KOPT-K1 (cell line): ENCODE measurements around the gene GIMAP8.

Source experiments
- H3K27ac ChIP-seq: fragments of 200-600 bp; sonication (generic); 2 replicates; pipeline ENCODE4 v1.5.1; 2016; ENCODE audit warnings: antibody characterized with exemption, mild to moderate bottlenecking, low read depth, low read length; ENCODE audit not compliant: poor library complexity, severe bottlenecking
- H3K36me3 ChIP-seq: fragments of 200-600 bp; sonication (generic); 2 replicates; pipeline ENCODE4 v1.5.1; 2017; ENCODE audit warnings: antibody characterized with exemption, mild to moderate bottlenecking, low read length, moderate library complexity; ENCODE audit not compliant: insufficient read depth
- H3K9me3 ChIP-seq: fragments of 200-600 bp; sonication (generic); 2 replicates; pipeline ENCODE4 v1.5.1; 2017; ENCODE audit warnings: antibody characterized with exemption, low read length, mild to moderate bottlenecking; ENCODE audit not compliant: insufficient read depth, poor library complexity, severe bottlenecking

GIMAP8 gene

DNA sequence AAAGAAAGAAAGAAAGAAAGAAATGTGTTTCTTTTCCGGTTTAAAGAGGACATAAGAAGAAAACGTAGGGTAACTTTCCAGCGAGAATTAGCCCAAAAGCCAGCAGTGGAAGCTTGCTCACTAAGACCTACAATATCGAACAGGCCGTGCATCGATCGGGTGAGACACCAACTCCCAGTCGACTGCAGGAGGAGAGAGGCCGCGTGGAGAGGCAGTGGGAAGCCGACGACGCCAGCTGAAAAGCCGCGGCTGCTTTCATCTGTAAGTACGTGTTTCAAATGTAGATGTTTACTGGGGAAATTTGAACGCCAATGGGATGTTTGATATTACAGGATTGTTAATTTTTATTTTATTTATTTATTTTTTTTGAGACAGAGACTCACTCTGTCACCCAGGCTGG is 28.6 kb upstream of the GIMAP8 start:
- no peak overlapping the region for H3K27ac ChIP-seq
- H3K36me3 ChIP-seq = no peaks in the 10 kb centered on the region
- no peaks in the 10 kb centered on the region for H3K9me3 ChIP-seq

DNA sequence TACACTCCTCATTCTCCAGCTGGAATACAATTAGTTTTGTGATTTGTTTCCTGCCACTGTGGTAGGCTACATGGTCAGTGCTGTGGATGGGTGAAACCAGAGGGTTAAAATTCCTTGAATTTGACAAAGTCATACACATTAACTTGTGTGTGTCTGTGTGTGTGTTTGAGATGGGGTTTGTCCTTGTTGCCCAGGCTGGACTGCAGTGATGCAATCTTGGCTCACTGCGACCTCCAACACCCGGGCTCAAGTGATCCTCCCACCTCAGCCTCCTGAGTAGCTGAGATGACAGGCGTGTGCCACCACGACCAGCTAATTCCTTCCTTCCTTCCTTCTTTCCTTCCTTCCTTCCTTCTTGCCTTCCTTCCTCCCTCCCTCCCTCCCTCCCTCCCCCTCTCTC is 24.8 kb upstream of the GIMAP8 start:
- Histone ChIP-seq H3K27ac (no peak overlapping the region), H3K36me3 (no peaks in the 10 kb centered on the region), H3K9me3 (no peaks in the 10 kb centered on the region)

DNA sequence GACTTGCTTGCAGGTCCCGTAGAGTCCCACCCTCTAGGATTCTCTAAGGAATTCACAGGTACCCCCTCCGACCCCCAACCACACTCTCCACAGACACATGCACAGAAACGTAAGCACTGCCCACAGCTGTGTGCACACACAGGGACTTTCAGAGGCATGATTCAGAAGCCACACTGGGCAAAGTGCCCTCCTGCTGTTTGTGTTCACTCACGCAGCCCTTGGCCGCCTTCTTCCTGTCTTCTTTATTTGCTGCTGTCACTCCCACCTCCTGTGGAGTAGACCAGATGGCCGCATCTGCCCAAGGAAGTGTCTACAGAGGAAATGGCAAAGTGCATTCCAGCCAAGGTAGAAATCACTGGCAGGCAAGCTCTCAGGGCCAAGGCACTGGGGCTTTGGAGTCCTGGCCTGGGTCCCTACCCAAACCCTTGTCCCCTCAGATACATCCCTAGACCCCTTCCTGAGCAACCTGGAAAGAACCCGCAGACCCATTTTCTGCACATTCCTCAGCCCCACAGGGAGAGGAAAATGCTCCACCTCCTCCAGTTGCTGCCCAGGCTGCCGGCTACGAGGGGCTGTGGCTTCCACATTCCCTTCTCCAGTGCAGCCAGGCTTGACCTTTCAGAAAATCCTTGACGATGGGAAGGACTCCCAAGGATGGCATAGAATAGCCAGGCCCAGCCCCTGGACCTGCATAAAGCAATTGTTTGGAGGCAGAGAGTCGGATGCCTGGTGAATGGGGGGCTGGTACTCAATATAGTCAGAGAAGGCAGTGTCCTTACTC is 21.6 kb upstream of the GIMAP8 start:
- Histone ChIP-seq H3K27ac (peak overlapping the region; percentile 65), H3K36me3 (no peaks in the 10 kb centered on the region), H3K9me3 (no peaks in the 10 kb centered on the region)

DNA sequence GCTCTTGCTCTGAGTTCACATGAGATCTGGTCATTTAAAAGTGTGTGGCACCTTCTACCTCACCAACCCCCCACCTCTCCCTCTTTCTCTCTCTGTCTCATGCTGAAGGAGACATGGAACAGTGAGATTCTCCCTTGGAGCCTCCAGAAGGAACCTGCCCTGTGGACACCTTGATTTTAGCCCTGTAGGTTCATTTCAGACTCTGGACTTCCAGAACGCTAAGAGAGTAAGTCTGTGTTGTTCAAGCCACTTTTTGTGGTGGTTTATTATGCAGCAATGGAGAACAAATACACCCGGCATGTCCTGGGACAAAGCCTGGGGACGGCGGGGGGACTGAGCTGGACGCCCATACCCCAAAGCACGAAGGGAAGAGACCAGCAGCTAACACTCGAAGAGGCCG is 20.7 kb upstream of the GIMAP8 start:
- no peaks in the 10 kb centered on the region for H3K9me3 ChIP-seq
- H3K27ac ChIP-seq = no peak overlapping the region
- no peaks in the 10 kb centered on the region for H3K36me3 ChIP-seq

DNA sequence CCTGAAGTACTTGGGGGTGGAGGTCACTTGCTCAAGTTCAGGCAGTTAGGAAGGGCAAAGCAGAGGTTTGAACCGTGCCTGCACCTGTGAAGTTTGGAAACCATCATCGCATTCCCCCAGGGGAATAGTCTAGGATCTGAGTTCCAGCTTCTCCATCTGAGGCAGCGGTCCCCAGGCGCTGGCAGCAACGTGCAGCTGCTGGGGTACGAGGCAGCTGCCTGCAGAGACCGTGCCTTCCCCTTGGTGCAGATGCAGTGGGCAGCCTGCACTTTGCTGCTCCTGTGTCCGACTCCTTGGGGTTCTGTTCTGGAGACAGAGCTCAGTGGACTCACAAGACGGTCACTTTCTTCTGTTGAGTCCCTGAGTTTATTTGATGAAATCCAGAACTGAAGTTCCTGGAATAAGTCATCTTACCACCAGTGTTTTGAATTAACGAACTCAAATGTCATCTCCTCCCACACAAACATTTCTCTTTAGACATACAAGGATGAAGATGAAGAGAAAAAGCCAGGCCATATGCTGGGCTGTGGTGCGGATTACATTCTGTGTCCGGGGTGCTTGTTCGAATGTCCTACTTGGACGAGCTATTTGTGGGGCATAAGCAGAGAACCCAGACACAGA is 19.9 kb upstream of the GIMAP8 start:
- Histone ChIP-seq H3K9me3 (no peaks in the 10 kb centered on the region), H3K27ac (no peak overlapping the region), H3K36me3 (no peaks in the 10 kb centered on the region)

DNA sequence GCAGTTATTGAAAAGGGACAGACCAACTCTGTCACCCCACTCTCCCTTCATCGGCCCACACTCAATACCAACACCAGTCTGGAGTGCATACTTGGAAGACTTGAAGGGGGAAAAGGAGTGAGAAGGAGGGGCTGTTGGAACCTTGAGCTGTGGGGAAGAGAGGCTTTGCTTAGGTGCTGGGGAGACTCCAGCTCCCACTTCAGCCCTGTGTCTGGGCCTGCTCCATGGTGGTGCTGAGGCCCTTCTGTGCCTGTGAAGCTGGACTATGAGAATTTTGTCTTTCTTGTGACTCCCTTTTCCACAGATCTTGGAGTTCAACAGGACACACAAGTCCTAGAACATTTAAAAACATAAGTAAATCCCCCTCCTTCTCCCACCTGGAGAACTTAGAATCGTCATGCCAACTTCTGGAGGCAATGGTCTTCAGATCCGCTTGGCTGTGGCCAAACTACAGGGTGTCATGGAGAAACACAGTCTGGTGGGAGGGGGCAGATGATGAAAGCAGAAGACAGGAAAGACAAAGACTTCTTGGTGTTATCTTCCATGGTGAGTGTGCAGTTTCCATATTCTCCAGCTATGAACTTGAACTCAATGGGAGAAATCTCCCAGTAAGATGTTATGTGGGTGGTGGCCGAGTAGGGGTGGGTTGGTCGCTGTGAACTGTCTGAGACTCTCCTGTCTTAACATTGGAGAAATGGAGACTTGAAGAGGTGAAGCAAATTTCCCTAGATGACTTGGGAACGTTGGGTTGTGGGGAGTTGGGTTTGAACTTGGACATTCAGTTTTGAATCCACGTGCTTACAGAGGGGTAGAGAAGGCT is 18.4 kb upstream of the GIMAP8 start:
- no peaks in the 10 kb centered on the region for H3K9me3 ChIP-seq
- H3K36me3 ChIP-seq = no peaks in the 10 kb centered on the region
- no peak overlapping the region for H3K27ac ChIP-seq

DNA sequence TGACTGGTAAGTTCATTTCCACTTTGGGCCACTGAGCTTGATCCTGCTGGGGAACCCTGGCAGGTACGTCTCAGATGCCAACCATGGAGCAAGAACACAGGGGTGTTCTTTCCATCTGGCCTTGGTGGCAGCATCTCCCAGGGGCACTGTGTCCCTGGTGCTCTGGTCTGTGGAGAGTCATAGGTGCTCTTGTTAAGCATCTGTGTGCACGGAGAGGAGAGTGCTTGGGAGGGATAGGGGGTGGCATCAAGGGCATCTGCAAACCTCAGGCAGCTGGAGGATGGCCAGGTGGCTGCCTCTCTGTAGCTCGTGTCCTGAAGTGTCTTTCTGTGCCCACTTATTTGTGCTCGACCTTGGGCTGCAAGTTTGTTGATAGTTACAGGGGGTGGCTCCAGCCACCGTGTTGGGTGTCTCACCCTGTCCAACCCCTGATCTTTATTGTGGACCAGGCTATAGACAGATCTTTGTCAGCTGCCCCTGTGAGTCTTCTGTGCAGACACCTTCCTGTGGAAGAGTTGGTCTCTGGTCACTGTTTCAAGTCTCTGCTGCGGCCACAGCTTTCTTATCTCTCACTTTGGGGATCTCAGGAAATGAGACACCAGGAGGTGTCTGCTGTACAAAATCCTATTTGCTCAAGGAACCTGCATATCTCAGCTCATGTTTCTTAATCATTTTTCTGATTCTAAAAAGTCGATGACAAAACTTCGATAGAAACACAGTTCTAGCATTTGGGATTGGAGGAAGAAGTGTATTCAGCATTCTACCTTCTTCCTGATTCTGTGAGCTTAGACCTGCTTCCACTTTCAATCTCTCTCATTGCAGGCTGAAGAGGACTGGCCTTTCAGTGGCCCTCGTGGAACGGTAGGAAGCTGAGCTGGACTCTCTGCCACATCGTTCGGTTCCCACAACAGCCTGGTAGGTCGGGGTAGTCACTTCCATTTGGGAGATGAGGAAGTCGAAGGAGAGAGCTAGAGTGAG is 17.2 kb upstream of the GIMAP8 start:
- Histone ChIP-seq H3K9me3 (no peaks in the 10 kb centered on the region), H3K36me3 (no peaks in the 10 kb centered on the region), H3K27ac (no peak overlapping the region)

DNA sequence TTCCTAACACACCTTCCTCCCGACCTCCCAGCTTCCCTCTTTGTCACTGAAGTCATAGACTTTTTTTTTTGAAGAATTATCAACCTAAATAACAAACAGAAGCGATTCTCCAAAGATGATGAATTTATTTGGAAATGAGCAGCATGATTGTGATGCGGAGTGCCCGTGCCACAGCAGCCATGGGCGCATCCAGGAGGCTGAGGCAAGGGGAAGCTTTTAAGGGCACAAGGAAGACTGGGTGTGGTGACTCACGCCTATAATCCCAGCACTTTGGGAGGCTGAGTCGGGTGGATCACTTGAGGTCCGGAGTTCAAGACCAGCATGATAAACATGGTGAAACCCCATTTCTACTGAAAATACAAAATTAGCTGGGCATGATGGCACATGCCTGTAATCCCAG is 16.2 kb upstream of the GIMAP8 start:
- no peak overlapping the region for H3K27ac ChIP-seq
- H3K9me3 ChIP-seq = no peaks in the 10 kb centered on the region
- H3K36me3 ChIP-seq = no peaks in the 10 kb centered on the region

DNA sequence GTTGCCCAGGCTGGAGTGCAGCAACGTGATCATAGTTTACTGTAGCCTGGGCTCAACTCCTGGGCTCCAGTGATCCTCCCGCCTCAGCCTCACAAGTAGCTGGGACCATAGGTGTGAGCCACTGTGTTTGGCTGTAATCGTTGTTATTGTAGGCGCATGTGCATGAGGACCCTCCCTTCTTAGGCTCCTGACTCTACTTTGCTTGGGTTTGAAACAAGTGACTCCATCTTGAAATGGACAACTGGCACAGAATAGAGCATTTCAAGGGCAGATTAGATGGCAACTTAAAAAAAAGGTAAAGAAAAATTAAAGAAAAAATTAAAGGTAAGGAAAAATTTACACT is 15.4 kb upstream of the GIMAP8 start:
- H3K27ac ChIP-seq = no peak overlapping the region

DNA sequence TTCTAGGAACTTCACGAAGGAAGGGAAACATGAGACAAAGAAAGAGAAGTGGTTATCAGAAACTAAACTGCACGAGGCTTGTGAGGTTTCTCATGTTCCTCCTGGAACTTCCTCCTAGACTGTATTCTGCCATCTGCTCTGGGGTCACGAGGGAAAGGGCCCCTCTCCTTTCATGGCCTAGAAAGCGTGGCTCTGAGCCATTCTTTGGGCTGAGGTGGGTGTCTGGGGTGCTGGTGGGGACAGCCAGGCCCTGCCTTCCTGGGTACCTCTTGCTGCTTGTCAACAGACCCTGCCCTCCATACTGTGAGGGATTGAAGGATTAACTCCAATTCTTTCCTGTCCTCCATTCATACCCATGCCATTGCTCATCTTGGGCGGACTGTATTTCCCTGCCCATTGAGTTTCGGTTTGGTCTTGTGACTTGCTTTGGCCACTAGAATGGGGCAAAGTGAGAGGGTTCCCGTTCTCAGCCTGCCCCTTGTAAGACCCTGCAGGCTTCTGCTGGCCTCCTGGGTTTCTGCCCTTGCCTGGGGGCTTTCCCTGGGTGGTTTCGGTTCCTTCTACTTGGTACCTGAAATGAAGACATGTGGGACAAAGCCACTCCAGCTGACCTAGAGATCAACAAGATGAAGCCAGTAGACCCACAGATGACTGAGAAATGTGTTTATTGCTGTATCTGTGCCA is 14.9 kb upstream of the GIMAP8 start:
- H3K27ac ChIP-seq = no peak overlapping the region
- H3K9me3 ChIP-seq = no peaks in the 10 kb centered on the region
- no peaks in the 10 kb centered on the region for H3K36me3 ChIP-seq

More for the DNA sequence above, 15.4 kb upstream of the GIMAP8 start:
- Histone ChIP-seq H3K9me3 (no peaks in the 10 kb centered on the region), H3K36me3 (no peaks in the 10 kb centered on the region)

DNA sequence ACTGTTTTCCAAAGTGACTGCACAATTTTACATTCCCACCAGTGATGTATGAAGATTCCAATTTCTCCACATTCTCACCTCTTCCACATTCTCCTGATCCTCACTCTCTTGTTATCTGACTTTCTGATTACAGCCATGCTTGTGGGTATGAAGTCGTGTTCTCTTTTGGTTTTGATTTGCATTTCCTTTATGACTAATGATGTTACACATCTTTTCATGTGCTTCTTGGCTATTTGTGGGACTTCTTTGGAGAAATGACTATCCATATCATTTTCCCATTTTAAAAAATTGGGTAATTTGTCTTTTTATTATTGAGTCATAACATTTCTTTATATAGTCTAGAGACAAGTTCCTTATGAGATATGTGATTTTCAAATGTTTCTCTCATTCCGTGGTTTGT is 10.5 kb upstream of the GIMAP8 start:
- H3K27ac ChIP-seq = no peak overlapping the region
- H3K9me3 ChIP-seq = peaks cover 19% of the 10 kb centered on the region
- no peaks in the 10 kb centered on the region for H3K36me3 ChIP-seq

DNA sequence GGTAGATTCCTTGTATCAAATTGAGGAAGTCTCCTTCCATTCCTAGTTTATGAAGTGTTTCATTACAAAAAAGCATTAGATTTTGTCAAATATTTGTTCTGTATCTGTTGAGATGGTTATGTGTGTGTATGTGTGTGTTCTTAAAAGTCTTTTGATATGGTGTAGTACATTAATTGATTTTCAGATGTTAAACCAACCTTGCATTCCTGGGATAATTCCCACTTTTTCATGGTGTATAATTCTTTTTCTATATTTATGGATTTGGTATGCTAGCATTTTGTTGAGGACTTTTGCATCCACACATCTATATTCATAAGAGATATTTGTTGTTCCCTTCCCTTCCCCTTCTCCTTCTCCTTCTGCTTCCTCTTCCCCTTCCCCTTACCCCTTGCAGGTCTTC is 8.9 kb upstream of the GIMAP8 start:
- Histone ChIP-seq H3K27ac (no peak overlapping the region), H3K36me3 (no peaks in the 10 kb centered on the region), H3K9me3 (peaks cover 19% of the 10 kb centered on the region)

DNA sequence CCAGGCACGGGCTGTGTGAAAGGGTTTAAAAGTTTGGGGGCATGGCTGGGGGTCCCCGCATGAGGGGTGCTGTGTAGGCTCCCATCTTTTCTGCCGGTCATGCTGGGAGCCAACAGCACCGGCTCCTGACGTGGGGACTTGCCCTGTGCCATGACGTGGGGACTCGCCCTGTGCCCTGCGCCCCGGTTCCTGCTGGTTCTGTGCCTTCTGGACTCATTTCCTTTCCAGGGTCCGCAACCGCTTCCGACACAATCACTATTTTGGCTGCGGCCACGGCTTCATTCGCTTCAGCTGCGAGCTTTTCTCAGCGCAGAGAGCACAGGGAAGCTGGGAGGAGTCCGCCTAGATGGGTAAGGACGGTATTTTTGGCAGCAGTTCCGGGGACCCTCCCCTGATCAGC is 7.6 kb upstream of the GIMAP8 start:
- H3K36me3 ChIP-seq = no peaks in the 10 kb centered on the region
- H3K27ac ChIP-seq = no peak overlapping the region
- peaks cover 19% of the 10 kb centered on the region for H3K9me3 ChIP-seq

DNA sequence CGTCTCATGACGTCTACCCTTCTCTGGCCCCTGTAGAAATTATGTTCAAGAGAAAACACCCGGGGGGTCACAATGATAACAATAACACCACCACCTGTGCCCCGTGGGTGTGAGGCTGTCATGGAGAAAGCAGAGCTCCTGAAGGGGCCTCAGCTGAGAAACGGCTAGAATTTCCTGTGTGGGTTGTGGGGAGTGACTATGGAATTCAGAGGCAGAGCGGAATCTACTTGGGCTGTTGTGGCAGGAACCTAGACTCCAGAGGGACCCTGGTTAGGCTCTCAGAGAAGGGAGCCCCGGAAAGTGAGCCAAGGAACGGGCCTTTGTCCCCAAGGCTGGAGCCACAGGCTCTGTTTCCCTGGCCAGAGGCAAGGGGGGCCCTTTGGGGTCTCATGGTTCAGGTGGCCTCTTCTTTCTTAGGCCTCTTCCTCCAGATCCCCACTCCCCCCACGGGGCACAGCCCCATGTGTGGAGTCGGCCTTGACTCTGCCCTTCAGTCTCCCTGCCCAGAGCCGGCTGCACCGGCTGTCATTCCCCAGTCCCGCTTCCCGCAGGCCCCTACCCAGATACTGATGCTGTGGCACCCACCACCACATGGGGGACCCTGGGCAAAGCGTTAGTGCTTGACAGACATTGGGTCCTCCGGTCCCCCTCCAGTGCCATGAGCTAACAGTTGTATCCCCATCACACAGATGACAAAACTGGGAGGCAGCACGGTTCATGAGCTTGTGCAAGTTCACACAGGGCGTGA is 6.5 kb upstream of the GIMAP8 start:
- peaks cover 19% of the 10 kb centered on the region for H3K9me3 ChIP-seq
- H3K36me3 ChIP-seq = no peaks in the 10 kb centered on the region
- peak overlapping the region; percentile 36 for H3K27ac ChIP-seq
